ENCODE results near the gene ADAMTS14. TPM values are rescaled to one million over a fixed set of nuclear protein-coding genes. Genes with fewer than 3 reads are reported as not detected.

Gene ADAMTS14
- total and polyA plus RNA-seq, 4 donors: 2.0 to 4.7 (median 3.5) TPM

- no peaks in the 10 kb centered on the region for H3K27me3 ChIP-seq (ENCODE audit: control insufficient read depth, insufficient read depth, low read length)
- no peaks in the 10 kb centered on the region for H3K9me3 ChIP-seq (ENCODE audit: control insufficient read depth, insufficient read depth, low read length)
- H3K36me3 ChIP-seq (ENCODE audit: control insufficient read depth, insufficient read depth, low read length): peaks cover 2% of the 10 kb centered on the region
- no peak overlapping the region for H3K4me3 ChIP-seq (ENCODE audit: low read depth, low read length)
- no peak overlapping the region for H3K27ac ChIP-seq (ENCODE audit: low read depth, low read length)
- no peak for DNase-seq (ENCODE audit: low read depth in 4 of 6, low spot score in 6 of 6)
- peaks cover 7% of the 10 kb centered on the region for H3K4me1 ChIP-seq (ENCODE audit: control insufficient read depth, insufficient read depth, low read length)
- WGBS (ENCODE audit: insufficient coverage): 72% methylated on average over 15 of the region's 15 CpGs
These were observed 81.7 kb downstream of the ADAMTS14 start for GRCh38 chr10:70753841-70754621.

DNA sequence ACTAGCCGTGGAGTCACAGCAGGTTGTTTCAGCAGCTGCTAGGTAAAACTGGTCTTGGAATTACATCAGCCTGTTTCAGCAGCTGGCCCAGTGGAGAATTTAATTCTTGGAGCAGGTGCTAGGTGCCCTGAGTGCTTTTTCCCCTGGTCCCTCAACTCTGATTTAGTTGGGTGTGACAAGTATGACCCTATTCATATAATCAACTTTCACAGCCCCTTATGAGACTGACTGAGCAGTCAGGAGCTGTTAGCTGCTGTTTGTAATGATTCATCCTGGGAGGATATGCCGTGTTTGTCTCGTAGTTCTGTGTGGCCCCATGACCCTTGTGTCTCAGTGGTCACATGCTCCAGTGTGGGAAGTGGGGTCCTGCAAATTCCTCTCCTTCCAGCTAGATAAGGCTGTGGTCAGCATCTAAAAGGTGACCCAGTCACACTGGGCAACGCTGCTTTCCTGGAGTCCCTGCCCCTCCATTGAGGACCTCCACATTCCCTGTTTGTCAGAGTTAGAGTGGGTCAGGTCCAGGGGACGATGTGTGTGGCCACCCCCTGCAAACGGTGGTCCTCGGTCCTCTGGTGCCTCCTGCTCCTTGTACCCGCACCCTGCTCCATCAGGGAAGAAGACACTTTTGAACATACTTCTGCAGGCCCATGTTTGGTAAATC, 84.5 kb downstream of the ADAMTS14 start:
- 92% methylated on average over 6 of the region's 8 CpGs for WGBS (ENCODE audit: insufficient coverage)
- H3K4me1 ChIP-seq (ENCODE audit: control insufficient read depth, insufficient read depth, low read length): peaks cover 19% of the 10 kb centered on the region
- H3K4me3 ChIP-seq (ENCODE audit: low read depth, low read length): no peak overlapping the region
- no peaks in the 10 kb centered on the region for H3K27me3 ChIP-seq (ENCODE audit: control insufficient read depth, insufficient read depth, low read length)
- H3K36me3 ChIP-seq (ENCODE audit: control insufficient read depth, insufficient read depth, low read length): peaks cover 2% of the 10 kb centered on the region
- H3K27ac ChIP-seq (ENCODE audit: low read depth, low read length): no peak overlapping the region
- no peaks in the 10 kb centered on the region for H3K9me3 ChIP-seq (ENCODE audit: control insufficient read depth, insufficient read depth, low read length)
- DNase-seq (ENCODE audit: low read depth in 4 of 6, low spot score in 6 of 6): no peak

DNA sequence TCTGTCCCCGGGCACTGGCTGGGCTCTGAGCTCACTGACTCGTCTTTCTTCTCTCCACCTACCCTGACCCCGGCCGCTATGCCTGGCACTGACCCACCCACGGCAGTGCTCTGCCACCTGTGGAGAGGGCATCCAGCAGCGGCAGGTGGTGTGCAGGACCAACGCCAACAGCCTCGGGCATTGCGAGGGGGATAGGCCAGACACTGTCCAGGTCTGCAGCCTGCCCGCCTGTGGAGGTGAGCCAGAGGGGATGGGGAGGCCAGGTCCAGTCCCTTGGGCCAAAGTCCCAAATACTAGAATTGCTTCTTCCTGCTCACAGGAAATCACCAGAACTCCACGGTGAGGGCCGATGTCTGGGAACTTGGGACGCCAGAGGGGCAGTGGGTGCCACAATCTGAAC, 85.5 kb downstream of the ADAMTS14 start:
- no peaks in the 10 kb centered on the region for H3K27me3 ChIP-seq (ENCODE audit: control insufficient read depth, insufficient read depth, low read length)
- H3K4me1 ChIP-seq (ENCODE audit: control insufficient read depth, insufficient read depth, low read length): peaks cover 30% of the 10 kb centered on the region
- peaks cover 2% of the 10 kb centered on the region for H3K36me3 ChIP-seq (ENCODE audit: control insufficient read depth, insufficient read depth, low read length)

DNA sequence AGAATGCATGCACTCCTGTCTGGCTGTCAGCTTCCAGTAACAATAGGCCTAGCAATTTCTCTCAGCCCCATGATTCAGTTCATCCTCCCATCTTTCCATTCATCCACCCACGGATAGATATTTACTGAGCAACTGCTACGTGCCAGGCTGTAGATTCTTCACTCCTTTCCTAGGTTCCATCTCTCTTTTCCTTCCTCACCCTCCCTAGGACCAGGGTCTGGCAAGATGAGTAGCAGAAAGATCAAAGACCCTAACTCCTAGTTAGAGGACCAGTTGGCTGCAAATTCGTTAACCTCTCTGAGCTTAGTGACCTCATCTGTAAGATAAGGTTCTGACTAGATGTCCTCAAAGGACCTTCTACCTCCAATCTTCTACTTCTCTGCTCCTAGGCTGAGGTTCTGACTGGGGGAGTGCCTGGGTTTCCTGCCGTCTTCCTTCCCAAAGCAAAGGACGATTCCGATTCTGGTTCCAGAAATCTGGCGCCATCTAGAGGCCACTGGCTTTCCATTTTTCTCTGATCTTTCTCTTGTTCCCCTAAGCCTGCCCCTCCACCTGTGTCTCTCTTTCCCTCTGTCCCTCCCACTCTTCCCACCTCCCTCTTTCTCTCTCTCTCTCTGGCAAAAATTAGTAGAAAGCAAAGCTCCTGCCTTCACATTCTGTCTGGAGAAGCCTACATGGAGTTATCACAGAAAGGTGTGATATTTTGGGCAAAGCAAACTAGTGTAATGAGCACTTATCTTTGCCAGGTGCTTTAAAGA, 86.6 kb downstream of the ADAMTS14 start:
- peaks cover 2% of the 10 kb centered on the region for H3K36me3 ChIP-seq (ENCODE audit: control insufficient read depth, insufficient read depth, low read length)
- H3K27me3 ChIP-seq (ENCODE audit: control insufficient read depth, insufficient read depth, low read length): no peaks in the 10 kb centered on the region
- no peak overlapping the region for H3K27ac ChIP-seq (ENCODE audit: low read depth, low read length)
- no peak overlapping the region for H3K4me3 ChIP-seq (ENCODE audit: low read depth, low read length)
- H3K9me3 ChIP-seq (ENCODE audit: control insufficient read depth, insufficient read depth, low read length): no peaks in the 10 kb centered on the region
- H3K4me1 ChIP-seq (ENCODE audit: control insufficient read depth, insufficient read depth, low read length): peaks cover 38% of the 10 kb centered on the region
- WGBS (ENCODE audit: insufficient coverage): 32% methylated on average over 6 of the region's 7 CpGs
- DNase-seq (ENCODE audit: low read depth in 4 of 6, low spot score in 6 of 6): peak; percentile 52 to 95 (median 74)

More for the DNA sequence above, 85.5 kb downstream of the ADAMTS14 start:
- H3K9me3 ChIP-seq (ENCODE audit: control insufficient read depth, insufficient read depth, low read length): no peaks in the 10 kb centered on the region
- DNase-seq (ENCODE audit: low read depth in 4 of 6, low spot score in 6 of 6): no peak
- WGBS (ENCODE audit: insufficient coverage): 81% methylated on average over 13 of the region's 13 CpGs
- H3K27ac ChIP-seq (ENCODE audit: low read depth, low read length): no peak overlapping the region
- no peak overlapping the region for H3K4me3 ChIP-seq (ENCODE audit: low read depth, low read length)

GRCh38 chr10:70759781-70760180, 87.5 kb downstream of the ADAMTS14 start:
- DNase-seq (ENCODE audit: low read depth in 4 of 6, low spot score in 6 of 6): no peak
- H3K9me3 ChIP-seq (ENCODE audit: control insufficient read depth, insufficient read depth, low read length): no peaks in the 10 kb centered on the region
- peaks cover 2% of the 10 kb centered on the region for H3K36me3 ChIP-seq (ENCODE audit: control insufficient read depth, insufficient read depth, low read length)
- 90% methylated on average over 3 of the region's 7 CpGs for WGBS (ENCODE audit: insufficient coverage)
- peaks cover 31% of the 10 kb centered on the region for H3K4me1 ChIP-seq (ENCODE audit: control insufficient read depth, insufficient read depth, low read length)
- H3K4me3 ChIP-seq (ENCODE audit: low read depth, low read length): no peak overlapping the region
- no peak overlapping the region for H3K27ac ChIP-seq (ENCODE audit: low read depth, low read length)
- no peaks in the 10 kb centered on the region for H3K27me3 ChIP-seq (ENCODE audit: control insufficient read depth, insufficient read depth, low read length)

DNA sequence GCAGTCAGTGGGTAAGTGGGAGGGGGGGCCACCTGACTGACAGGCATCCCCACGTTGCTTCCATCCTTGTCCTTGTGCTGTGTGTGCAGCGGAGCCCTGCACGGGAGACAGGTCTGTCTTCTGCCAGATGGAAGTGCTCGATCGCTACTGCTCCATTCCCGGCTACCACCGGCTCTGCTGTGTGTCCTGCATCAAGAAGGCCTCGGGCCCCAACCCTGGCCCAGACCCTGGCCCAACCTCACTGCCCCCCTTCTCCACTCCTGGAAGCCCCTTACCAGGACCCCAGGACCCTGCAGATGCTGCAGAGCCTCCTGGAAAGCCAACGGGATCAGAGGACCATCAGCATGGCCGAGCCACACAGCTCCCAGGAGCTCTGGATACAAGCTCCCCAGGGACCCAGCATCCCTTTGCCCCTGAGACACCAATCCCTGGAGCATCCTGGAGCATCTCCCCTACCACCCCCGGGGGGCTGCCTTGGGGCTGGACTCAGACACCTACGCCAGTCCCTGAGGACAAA, 88.0 kb downstream of the ADAMTS14 start:
- 69% methylated on average over 12 of the region's 12 CpGs for WGBS (ENCODE audit: insufficient coverage)
- Histone ChIP-seq H3K9me3 (ENCODE audit: control insufficient read depth, insufficient read depth, low read length) (no peaks in the 10 kb centered on the region), H3K27me3 (ENCODE audit: control insufficient read depth, insufficient read depth, low read length) (no peaks in the 10 kb centered on the region), H3K36me3 (ENCODE audit: control insufficient read depth, insufficient read depth, low read length) (peaks cover 2% of the 10 kb centered on the region), H3K4me1 (ENCODE audit: control insufficient read depth, insufficient read depth, low read length) (peaks cover 31% of the 10 kb centered on the region), H3K4me3 (ENCODE audit: low read depth, low read length) (no peak overlapping the region), H3K27ac (ENCODE audit: low read depth, low read length) (peak overlapping the region; percentile 3)
- no peak for DNase-seq (ENCODE audit: low read depth in 4 of 6, low spot score in 6 of 6)

DNA sequence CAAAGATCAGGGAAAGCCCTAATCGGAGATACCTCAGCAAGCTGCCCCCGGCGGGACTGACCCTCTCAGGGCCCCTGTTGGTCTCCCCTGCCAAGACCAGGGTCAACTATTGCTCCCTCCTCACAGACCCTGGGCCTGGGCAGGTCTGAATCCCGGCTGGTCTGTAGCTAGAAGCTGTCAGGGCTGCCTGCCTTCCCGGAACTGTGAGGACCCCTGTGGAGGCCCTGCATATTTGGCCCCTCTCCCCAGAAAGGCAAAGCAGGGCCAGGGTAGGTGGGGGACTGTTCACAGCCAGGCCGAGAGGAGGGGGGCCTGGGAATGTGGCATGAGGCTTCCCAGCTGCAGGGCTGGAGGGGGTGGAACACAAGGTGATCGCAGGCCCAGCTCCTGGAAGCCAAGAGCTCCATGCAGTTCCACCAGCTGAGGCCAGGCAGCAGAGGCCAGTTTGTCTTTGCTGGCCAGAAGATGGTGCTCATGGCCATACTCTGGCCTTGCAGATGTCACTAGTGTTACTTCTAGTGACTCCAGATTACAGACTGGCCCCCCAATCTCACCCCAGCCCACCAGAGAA, 88.8 kb downstream of the ADAMTS14 start:
- Histone ChIP-seq H3K27me3 (ENCODE audit: control insufficient read depth, insufficient read depth, low read length) (no peaks in the 10 kb centered on the region), H3K4me3 (ENCODE audit: low read depth, low read length) (no peak overlapping the region), H3K9me3 (ENCODE audit: control insufficient read depth, insufficient read depth, low read length) (peaks cover 4% of the 10 kb centered on the region), H3K36me3 (ENCODE audit: control insufficient read depth, insufficient read depth, low read length) (peaks cover 2% of the 10 kb centered on the region), H3K4me1 (ENCODE audit: control insufficient read depth, insufficient read depth, low read length) (peaks cover 31% of the 10 kb centered on the region), H3K27ac (ENCODE audit: low read depth, low read length) (peak overlapping the region; percentile 3)
- peak in 2 of 6 donors; percentile 35 to 48 for DNase-seq (ENCODE audit: low read depth in 4 of 6, low spot score in 6 of 6)
- WGBS (ENCODE audit: insufficient coverage): 43% methylated on average over 6 of the region's 7 CpGs

DNA sequence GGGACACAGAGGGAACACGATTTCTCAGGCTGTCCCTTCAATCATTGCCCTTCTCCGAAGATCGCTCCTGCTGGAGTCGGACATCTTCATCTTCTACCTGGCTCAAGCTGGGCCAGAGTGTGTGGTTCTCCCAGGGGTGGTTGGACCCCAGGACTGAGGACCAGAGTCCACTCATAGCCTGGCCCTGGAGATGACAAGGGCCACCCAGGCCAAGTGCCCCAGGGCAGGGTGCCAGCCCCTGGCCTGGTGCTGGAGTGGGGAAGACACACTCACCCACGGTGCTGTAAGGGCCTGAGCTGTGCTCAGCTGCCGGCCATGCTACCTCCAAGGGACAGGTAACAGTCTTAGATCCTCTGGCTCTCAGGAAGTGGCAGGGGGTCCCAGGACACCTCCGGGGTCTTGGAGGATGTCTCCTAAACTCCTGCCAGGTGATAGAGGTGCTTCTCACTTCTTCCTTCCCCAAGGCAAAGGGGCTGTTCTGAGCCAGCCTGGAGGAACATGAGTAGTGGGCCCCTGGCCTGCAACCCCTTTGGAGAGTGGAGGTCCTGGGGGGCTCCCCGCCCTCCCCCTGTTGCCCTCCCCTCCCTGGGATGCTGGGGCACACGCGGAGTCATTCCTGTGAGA, 89.5 kb downstream of the ADAMTS14 start:
- 90% methylated on average over 8 of the region's 10 CpGs for WGBS (ENCODE audit: insufficient coverage)
- Histone ChIP-seq H3K4me1 (ENCODE audit: control insufficient read depth, insufficient read depth, low read length) (peaks cover 31% of the 10 kb centered on the region), H3K9me3 (ENCODE audit: control insufficient read depth, insufficient read depth, low read length) (peaks cover 8% of the 10 kb centered on the region), H3K4me3 (ENCODE audit: low read depth, low read length) (no peak overlapping the region), H3K27me3 (ENCODE audit: control insufficient read depth, insufficient read depth, low read length) (no peaks in the 10 kb centered on the region), H3K27ac (ENCODE audit: low read depth, low read length) (no peak overlapping the region), H3K36me3 (ENCODE audit: control insufficient read depth, insufficient read depth, low read length) (peaks cover 2% of the 10 kb centered on the region)
- DNase-seq (ENCODE audit: low read depth in 4 of 6, low spot score in 6 of 6): no peak

All from spinal cord (tissue), 10 donors.